KMS-11 (cell line): ENCODE data around the gene TTC34.

Source experiments
- H2AFZ ChIP-seq: fragments of 200-600 bp; sonication (generic); 2 replicates; pipeline ENCODE4 v1.6.1; 2016; ENCODE audit warnings: antibody characterized with exemption, mixed run types, low read depth
- H3K27ac ChIP-seq: fragments of 200-600 bp; sonication (generic); 2 replicates; pipeline ENCODE4 v1.6.1; 2016; ENCODE audit warnings: mild to moderate bottlenecking, mixed run types
- H3K27me3 ChIP-seq: fragments of 200-600 bp; sonication (generic); 2 replicates; pipeline ENCODE4 v1.6.1; 2017; ENCODE audit warnings: mild to moderate bottlenecking, low read depth, mixed run types, moderate library complexity; ENCODE audit not compliant: insufficient read depth
- H3K36me3 ChIP-seq: fragments of 200-600 bp; sonication (generic); 2 replicates; pipeline ENCODE4 v1.6.1; 2017; ENCODE audit warnings: mild to moderate bottlenecking, mixed run types; ENCODE audit not compliant: insufficient read depth
- H3K4me1 ChIP-seq: fragments of 200-600 bp; sonication (generic); 2 replicates; pipeline ENCODE4 v1.6.1; 2016; ENCODE audit warnings: mild to moderate bottlenecking, low read depth, mixed run types; ENCODE audit not compliant: poor library complexity, severe bottlenecking
- H3K4me2 ChIP-seq: fragments of 200-600 bp; sonication (generic); 2 replicates; pipeline ENCODE4 v1.7.0; 2016; ENCODE audit warnings: mild to moderate bottlenecking, mixed run types
- H3K4me3 ChIP-seq: fragments of 200-600 bp; sonication (generic); IDR thresholded peaks from 2 replicates; pipeline ENCODE4 v1.6.1; 2017; ENCODE audit warnings: low read depth, low read length, mixed read lengths; ENCODE audit not compliant: insufficient read depth
- H3K79me2 ChIP-seq: fragments of 200-600 bp; sonication (generic); 2 replicates; pipeline ENCODE4 v1.6.1; 2016; ENCODE audit warnings: low read depth, mixed run types; ENCODE audit not compliant: insufficient read depth
- H3K9ac ChIP-seq: fragments of 200-600 bp; sonication (generic); 2 replicates; pipeline ENCODE4 v1.6.1; 2016; ENCODE audit warnings: mild to moderate bottlenecking, mixed run types
- H4K20me1 ChIP-seq: fragments of 200-600 bp; sonication (generic); 2 replicates; pipeline ENCODE4 v1.6.1; 2016; ENCODE audit warnings: mild to moderate bottlenecking, mixed run types; ENCODE audit not compliant: insufficient read depth
- TF ChIP-seq, protein P1 (sequence below): fragments of 200-600 bp; sonication (generic); conservative IDR thresholded peaks from 2 replicates; pipeline ENCODE4 v1.6.1; 2017; ENCODE audit warnings: low read depth, mild to moderate bottlenecking, antibody characterized with exemption, low read length, moderate library complexity, mixed read lengths

The TTC34 gene, protein sequence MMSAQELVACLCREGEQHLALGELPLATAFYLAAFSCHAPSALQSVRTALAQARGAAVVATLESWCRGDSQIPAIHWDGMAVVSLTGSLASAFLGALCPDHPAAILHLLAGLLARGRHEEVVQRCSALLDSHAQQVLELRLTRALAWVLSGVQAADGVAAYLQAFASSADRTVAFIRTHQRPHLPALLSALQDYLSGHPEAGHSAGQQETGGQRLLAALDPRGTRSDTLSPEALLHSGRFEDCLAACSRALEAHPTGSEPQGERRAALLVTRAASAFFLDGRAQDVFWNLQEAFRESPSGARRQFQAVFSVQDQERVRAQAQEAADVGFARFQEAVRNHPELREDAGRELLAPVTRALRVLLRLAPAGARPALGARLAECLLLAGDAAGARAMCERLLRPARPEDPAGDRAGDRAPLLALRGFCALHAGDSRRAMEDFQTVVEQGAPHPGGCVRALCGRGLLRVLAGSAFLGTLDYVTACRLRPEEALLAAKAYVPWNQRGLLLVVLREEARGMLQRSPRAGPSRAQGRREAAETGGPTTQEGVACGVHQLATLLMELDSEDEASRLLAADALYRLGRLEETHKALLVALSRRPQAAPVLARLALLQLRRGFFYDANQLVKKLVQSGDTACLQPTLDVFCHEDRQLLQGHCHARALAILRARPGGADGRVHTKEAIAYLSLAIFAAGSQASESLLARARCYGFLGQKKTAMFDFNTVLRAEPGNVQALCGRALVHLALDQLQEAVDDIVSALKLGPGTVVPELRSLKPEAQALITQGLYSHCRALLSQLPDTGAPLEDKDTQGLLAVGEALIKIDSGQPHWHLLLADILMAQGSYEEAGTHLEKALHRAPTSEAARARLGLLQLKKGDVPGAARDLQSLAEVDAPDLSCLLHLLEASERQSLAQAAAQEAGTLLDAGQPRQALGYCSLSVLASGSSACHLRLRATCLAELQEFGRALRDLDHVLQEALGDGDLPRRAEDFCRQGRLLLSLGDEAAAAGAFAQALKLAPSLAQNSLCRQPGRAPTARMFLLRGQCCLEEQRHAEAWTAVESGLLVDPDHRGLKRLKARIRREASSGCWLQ

DNA sequence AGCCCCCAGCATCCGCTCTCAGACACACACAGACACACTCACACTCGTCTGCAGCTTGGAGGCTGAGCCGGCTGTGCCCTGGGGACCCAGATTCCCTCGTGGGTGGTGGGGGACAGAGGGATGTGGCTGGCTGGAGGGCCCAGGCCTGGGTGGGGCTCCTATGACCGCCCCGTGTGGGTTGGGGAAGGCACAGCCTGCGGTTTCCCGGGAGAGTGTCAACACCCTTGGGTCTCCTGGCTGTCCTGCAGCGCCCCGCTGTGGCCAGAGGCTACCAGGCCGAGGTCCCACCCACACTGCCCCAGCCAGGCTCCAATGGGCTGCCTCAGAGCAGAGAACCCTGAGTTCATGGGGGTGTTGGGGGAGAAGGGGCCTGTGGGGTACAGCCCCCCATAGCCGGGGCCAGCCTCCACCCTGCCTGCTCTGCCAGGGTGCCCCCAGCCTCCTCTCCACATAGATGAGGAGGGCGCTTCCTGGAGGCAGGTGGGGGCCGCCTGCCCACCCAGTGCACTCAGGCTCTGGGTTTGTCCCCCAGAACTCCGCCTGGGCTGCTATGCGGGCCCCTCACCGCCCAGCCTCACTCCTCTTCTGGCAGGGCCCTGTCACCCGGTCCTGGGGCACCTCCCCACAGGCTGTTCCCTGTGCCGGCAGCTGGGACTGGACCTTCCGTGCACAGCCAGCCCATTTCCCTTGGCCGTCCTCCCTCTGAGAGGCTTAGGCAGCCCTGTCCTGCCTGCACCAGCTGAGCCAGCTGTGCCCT, at the start of gene TTC34:
TSS of gene TTC34 (minus strand) at position 159 of the 757 bp plus-strand sequence. CDS start 866 bp downstream, outside the sequence.
- TF ChIP-seq, protein P1, sequence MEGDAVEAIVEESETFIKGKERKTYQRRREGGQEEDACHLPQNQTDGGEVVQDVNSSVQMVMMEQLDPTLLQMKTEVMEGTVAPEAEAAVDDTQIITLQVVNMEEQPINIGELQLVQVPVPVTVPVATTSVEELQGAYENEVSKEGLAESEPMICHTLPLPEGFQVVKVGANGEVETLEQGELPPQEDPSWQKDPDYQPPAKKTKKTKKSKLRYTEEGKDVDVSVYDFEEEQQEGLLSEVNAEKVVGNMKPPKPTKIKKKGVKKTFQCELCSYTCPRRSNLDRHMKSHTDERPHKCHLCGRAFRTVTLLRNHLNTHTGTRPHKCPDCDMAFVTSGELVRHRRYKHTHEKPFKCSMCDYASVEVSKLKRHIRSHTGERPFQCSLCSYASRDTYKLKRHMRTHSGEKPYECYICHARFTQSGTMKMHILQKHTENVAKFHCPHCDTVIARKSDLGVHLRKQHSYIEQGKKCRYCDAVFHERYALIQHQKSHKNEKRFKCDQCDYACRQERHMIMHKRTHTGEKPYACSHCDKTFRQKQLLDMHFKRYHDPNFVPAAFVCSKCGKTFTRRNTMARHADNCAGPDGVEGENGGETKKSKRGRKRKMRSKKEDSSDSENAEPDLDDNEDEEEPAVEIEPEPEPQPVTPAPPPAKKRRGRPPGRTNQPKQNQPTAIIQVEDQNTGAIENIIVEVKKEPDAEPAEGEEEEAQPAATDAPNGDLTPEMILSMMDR: peak; percentile 47; the same call in 1 of the 2 replicates
- Histone ChIP-seq H3K9ac (no peak within 1 kb of the TSS), H2AFZ (no peak within 1 kb of the TSS), H3K27me3 (peaks cover 60% of the 10 kb centered on the region), H3K79me2 (no peaks in the 10 kb centered on the region), H3K4me1 (no peaks in the 10 kb centered on the region), H3K4me2 (no peak within 1 kb of the TSS), H3K36me3 (no peaks in the 10 kb centered on the region), H3K4me3 (no peak within 1 kb of the TSS), H3K27ac (no peak within 1 kb of the TSS), H4K20me1 (no peaks in the 10 kb centered on the region)

DNA sequence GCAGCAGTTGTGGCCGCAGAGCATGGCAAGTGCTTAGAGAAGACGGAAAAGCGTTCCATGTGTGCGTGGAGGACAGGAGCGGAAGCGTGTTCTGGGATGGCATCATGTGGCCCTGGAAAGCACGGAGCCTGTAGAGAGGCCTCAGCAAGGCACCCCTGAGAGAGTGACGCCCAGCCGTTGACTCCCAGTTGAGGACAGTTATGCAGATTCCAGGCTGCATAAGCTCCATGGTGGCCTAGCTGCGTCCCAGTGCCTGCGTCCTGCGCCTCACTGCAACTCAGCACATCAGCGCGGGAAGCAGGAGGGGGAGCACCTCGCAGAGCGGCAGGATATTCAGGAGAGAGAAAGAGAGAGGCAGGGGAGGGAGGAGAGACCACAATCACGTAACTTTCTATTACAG, 49.0 kb upstream of the TTC34 start:
- Histone ChIP-seq H3K4me2 (no peak overlapping the region), H3K9ac (no peak overlapping the region), H3K27me3 (peaks cover 45% of the 10 kb centered on the region), H3K79me2 (no peaks in the 10 kb centered on the region), H3K27ac (no peak overlapping the region), H2AFZ (no peak overlapping the region), H4K20me1 (no peaks in the 10 kb centered on the region), H3K36me3 (no peaks in the 10 kb centered on the region), H3K4me1 (no peaks in the 10 kb centered on the region), H3K4me3 (no peak overlapping the region)
- TF ChIP-seq, protein P1: no peak

DNA sequence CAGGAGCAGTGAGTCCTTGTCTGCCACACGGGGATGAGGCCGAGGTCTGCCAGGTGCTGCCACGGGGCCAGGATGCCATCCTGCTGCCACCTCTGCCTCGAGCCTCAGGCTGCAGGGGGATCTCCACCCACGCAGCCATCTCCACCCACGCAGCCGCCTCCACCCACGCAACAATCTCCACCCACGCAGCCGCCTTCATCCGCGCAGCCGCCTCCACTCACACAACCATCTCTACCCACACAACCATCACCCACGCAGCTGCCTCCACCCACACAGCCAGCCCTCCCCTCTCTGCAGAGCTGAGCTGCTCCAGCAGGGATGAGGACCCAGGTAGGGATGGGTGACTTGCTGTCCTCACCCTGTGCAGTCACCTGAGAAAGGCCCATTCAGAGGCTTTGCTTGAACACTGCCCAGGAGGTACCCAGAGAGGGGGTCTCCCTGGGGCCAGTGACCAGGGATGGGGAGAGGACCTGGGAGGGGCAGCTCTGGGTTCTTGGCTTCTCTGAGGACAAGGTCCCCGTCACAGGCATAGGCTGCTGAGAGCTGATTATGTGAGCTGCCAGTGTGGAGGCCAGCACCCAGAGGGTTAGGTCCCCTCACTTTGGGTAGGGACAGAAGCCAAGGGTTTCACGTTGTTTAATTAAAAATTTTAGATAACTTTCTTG, 46.6 kb upstream of the TTC34 start:
- Histone ChIP-seq H3K79me2 (no peaks in the 10 kb centered on the region), H3K27me3 (peaks cover 42% of the 10 kb centered on the region)

More for the DNA sequence above, 46.6 kb upstream of the TTC34 start:
- H2AFZ ChIP-seq: no peak overlapping the region
- H3K4me2 ChIP-seq: no peak overlapping the region
- H3K4me3 ChIP-seq: no peak overlapping the region
- H3K36me3 ChIP-seq: no peaks in the 10 kb centered on the region
- H3K9ac ChIP-seq: no peak overlapping the region
- no peaks in the 10 kb centered on the region for H3K4me1 ChIP-seq
- TF ChIP-seq, protein P1: no peak
- H3K27ac ChIP-seq: no peak overlapping the region
- H4K20me1 ChIP-seq: no peaks in the 10 kb centered on the region
